Endothelial cell of umbilical vein (primary cell): ENCODE results near the gene TREX2. TPM values are rescaled to one million over a fixed set of nuclear protein-coding genes. Genes with fewer than 3 reads are reported as not detected.

Experiments
- BruUV-seq: library from RNA; stranded (reverse); fragments of 400-500 nt; replicated peaks from 2 replicates; lab custom pipeline; 2021; lab: Mats Ljungman, UMichigan
- CTCF ChIA-PET: fragments of 300-600, 350-600 bp; sonication (Branson Sonifier 250); formaldehyde crosslinking; loops from one replicate; lab custom pipeline; 2021; ENCODE audit warnings: antibody characterized with exemption, inconsistent platforms; lab: Charles Lee
- POLR2A ChIA-PET: fragments of 300-600, 350-600 bp; sonication (Branson Sonifier 250); formaldehyde crosslinking; loops from one replicate; lab custom pipeline; 2021; ENCODE audit warnings: antibody characterized with exemption, inconsistent platforms; lab: Charles Lee
- DNase-seq: peaks from one replicate; pipeline ENCODE4 v3.0.0-alpha.2; 2011; ENCODE audit warnings: low read depth, low spot score
- FAIRE-seq: peaks from 2 replicates; lab custom pipeline; 2011; peaks lifted over from hg19 to GRCh38; lab: Jason Lieb, UNC
- H2AFZ ChIP-seq: 2 replicates; pipeline ENCODE4 v1.6.0; 2012; ENCODE audit warnings: low read depth, low read length, control low read depth, inconsistent platforms
- H3K27ac ChIP-seq: 2 replicates; pipeline ENCODE4 v1.5.1; 2011; ENCODE audit warnings: low read depth, mild to moderate bottlenecking, control low read depth, low read length, moderate library complexity; ENCODE audit not compliant: insufficient read depth
- H3K27me3 ChIP-seq, 2 experiments: 2 replicates each; pipeline versions ENCODE4 v1.6.0 to v1.6.1; 2011; ENCODE audit warnings: low read length in 2 of 2, mixed read lengths in 1 of 2; ENCODE audit not compliant: control insufficient read depth in 2 of 2, insufficient read depth in 2 of 2
- H3K36me3 ChIP-seq, 2 experiments: 2 replicates in 1 of 2; 3 replicates in 1 of 2; pipeline ENCODE4 v1.5.1; 2011; ENCODE audit warnings: low read length in 2 of 2, mild to moderate bottlenecking in 1 of 2, moderate library complexity in 1 of 2; ENCODE audit not compliant: control insufficient read depth in 2 of 2, insufficient read depth in 2 of 2; ENCODE audit errors: extremely low read depth in 1 of 2
- H3K4me1 ChIP-seq: 3 replicates; pipeline ENCODE4 v1.5.1; 2011; ENCODE audit warnings: mild to moderate bottlenecking, low read length; ENCODE audit not compliant: control insufficient read depth, insufficient read depth; ENCODE audit errors: extremely low read depth
- H3K4me2 ChIP-seq: 2 replicates; pipeline ENCODE4 v1.6.1; 2011; ENCODE audit warnings: low read length, control low read depth, mixed read lengths; ENCODE audit not compliant: insufficient read depth
- H3K4me3 ChIP-seq, 3 experiments: fragments of 200-600 bp in 1 of 3; sonication (generic), shearing (Covaris generic) in 1 of 3; replicated peaks in 1 of 3; 2 replicates each; pipeline ENCODE4 v1.5.1; 2011 to 2016; ENCODE audit warnings: control low read depth in 3 of 3, low read length in 3 of 3, mild to moderate bottlenecking in 2 of 3, inconsistent platforms in 1 of 3, low read depth in 1 of 3, moderate library complexity in 1 of 3; ENCODE audit not compliant: insufficient read depth in 1 of 3
- H3K79me2 ChIP-seq: 2 replicates; pipeline ENCODE4 v1.6.0; 2012; ENCODE audit warnings: low read length, inconsistent platforms; ENCODE audit not compliant: control insufficient read depth, insufficient read depth
- H3K9ac ChIP-seq: replicated peaks from 2 replicates; pipeline ENCODE3; 2011; ENCODE audit warnings: low read length, control low read depth; ENCODE audit not compliant: insufficient read depth; ENCODE audit errors: extremely low read depth
- H3K9me1 ChIP-seq: replicated peaks from 3 replicates; pipeline ENCODE4 v1.6.0; 2011; ENCODE audit warnings: mild to moderate bottlenecking, low read length; ENCODE audit not compliant: control insufficient read depth, insufficient read depth; ENCODE audit errors: extremely low read depth
- H3K9me3 ChIP-seq: replicated peaks from 2 replicates; pipeline ENCODE4 v1.5.1; 2012; ENCODE audit warnings: low read length, inconsistent platforms; ENCODE audit not compliant: control insufficient read depth, insufficient read depth
- H4K20me1 ChIP-seq: replicated peaks from 2 replicates; pipeline ENCODE3; 2011; ENCODE audit warnings: mild to moderate bottlenecking, low read length; ENCODE audit not compliant: control insufficient read depth, insufficient read depth; ENCODE audit errors: extremely low read depth
- CTCF ChIP-seq, 2 donors: IDR thresholded peaks; 1 replicate in 1 of 2; 2 replicates in 1 of 2; pipeline ENCODE4 v1.5.1; 2011; ENCODE audit warnings: low read length in 2 of 2, mild to moderate bottlenecking in 2 of 2, moderate library complexity in 2 of 2, control low read depth in 1 of 2, inconsistent platforms in 1 of 2, low read depth in 1 of 2; ENCODE audit not compliant: insufficient read depth in 1 of 2; ENCODE audit errors: extremely low read depth in 1 of 2
- EZH2 ChIP-seq: IDR thresholded peaks from 2 replicates; pipeline ENCODE4 v1.6.1; 2012; ENCODE audit warnings: borderline replicate concordance, low read depth, mild to moderate bottlenecking, moderate library complexity, low read length, inconsistent platforms; ENCODE audit not compliant: severe bottlenecking
- FOS ChIP-seq: IDR thresholded peaks from 2 replicates; pipeline ENCODE4 v1.6.1; 2011; ENCODE audit warnings: mild to moderate bottlenecking, low read length, moderate library complexity, borderline replicate concordance; ENCODE audit not compliant: insufficient read depth
- GATA2 ChIP-seq: IDR thresholded peaks from 2 replicates; pipeline ENCODE4 v1.7.0; 2011; ENCODE audit warnings: low read depth, mild to moderate bottlenecking, moderate library complexity, mixed read lengths, low read length; ENCODE audit not compliant: insufficient read length, insufficient read depth
- JUN ChIP-seq: IDR thresholded peaks from 2 replicates; pipeline ENCODE4 v1.6.1; 2011; ENCODE audit warnings: borderline replicate concordance, low read depth; ENCODE audit not compliant: insufficient read length, insufficient read depth
- MAX ChIP-seq: IDR thresholded peaks from 2 replicates; pipeline ENCODE4 v1.6.1; 2011; ENCODE audit not compliant: insufficient read depth, insufficient read length
- MYC ChIP-seq: IDR thresholded peaks from one replicate; pipeline ENCODE4 v1.6.1; 2011; ENCODE audit warnings: mild to moderate bottlenecking, low read depth, low read length
- POLR2A ChIP-seq: IDR thresholded peaks from 2 replicates; pipeline ENCODE4 v1.6.1; 2012; ENCODE audit warnings: low read depth, mild to moderate bottlenecking, control low read depth, low read length
- POLR2AphosphoS5 ChIP-seq: IDR thresholded peaks from 2 replicates; pipeline ENCODE4 v1.6.1; 2012; ENCODE audit warnings: low read depth, mild to moderate bottlenecking, control low read depth, low read length, moderate library complexity; ENCODE audit not compliant: insufficient read depth
- dilution Hi-C: fragments of 300-500 bp; cut with MboI; formaldehyde crosslinking; loops from one replicate; pipeline ENCODE4 v1.15.0; 2019; ENCODE audit warnings: low sequenced_read_pairs; ENCODE audit not compliant: extremely low pct_ligation_motif_present
- intact Hi-C: fragments of 100-400 bp; cut with micrococcal nuclease; formaldehyde crosslinking; loops from one replicate; pipeline ENCODE4 v1.10.0; 2022
- polyA plus RNA-seq, 4 experiments: library from polyadenylated mRNA; depleted of rRNA in 3 of 4; stranded (reverse) in 3 of 4; unstranded in 1 of 4; fragments of >200 nt; gene quantifications; 2 replicates each; pipeline versions ENCODE4 v1.2.1 to v1.2.3, GENCODE V29; 2011 to 2012; ENCODE audit warnings: missing spikeins in 1 of 4
- total RNA-seq: library from RNA; stranded (reverse); gene quantifications from 2 replicates; pipeline ENCODE4 v1.2.3, GENCODE V29; 2021

TREX2 gene
- total and polyA plus RNA-seq, 2 donors (not counting 3 experiments of a cell fraction or from before 2014, with no cell fraction given), result 0.82 to 0.99 TPM

- Histone ChIP-seq H3K27me3 (no peaks in the 10 kb centered on the region), H3K9me3 (no peaks in the 10 kb centered on the region), H3K36me3 (peaks cover 0 to 3% of the 10 kb centered on the region in 2 experiments), H3K9me1 (no peaks in the 10 kb centered on the region), H3K27ac (no peak overlapping the region), H3K4me3 (no peak overlapping the region), H3K79me2 (peaks cover 4% of the 10 kb centered on the region), H2AFZ (no peak overlapping the region), H4K20me1 (no peaks in the 10 kb centered on the region), H3K4me2 (no peak overlapping the region), H3K4me1 (peaks cover 4% of the 10 kb centered on the region), H3K9ac (no peak overlapping the region)
- dilution Hi-C loops, result no loop called here
- CTCF ChIA-PET, result no interaction called here
- FAIRE-seq (no peak), DNase-seq (no peak)
- BruUV-seq, result no TSS peak
- TF ChIP-seq EZH2 (no peak), MAX (no peak), FOS (no peak), CTCF (IDR thresholded peaks at IDR 0.05; ENCODE audit: extremely low read depth in 1 of 2, insufficient read depth in 1 of 2, low read depth in 1 of 2, low read length in 2 of 2) (no peak)
- intact Hi-C loops, result no loop called here
- POLR2A ChIA-PET, result no interaction called here
These were observed 20.0 kb upstream of the TREX2 start for GRCh38 chrX:153465691-153466380.

- Histone ChIP-seq H3K9ac (no peak overlapping the region), H3K79me2 (no peaks in the 10 kb centered on the region), H2AFZ (no peak overlapping the region), H3K4me2 (no peak overlapping the region), H3K4me1 (peaks cover 5% of the 10 kb centered on the region), H3K27me3 (no peaks in the 10 kb centered on the region), H3K4me3 (no peak overlapping the region), H3K9me1 (no peaks in the 10 kb centered on the region), H3K36me3 (peaks cover 0 to 3% of the 10 kb centered on the region in 2 experiments), H4K20me1 (no peaks in the 10 kb centered on the region), H3K9me3 (no peaks in the 10 kb centered on the region), H3K27ac (no peak overlapping the region)
- dilution Hi-C loops, result no loop called here
- POLR2A ChIA-PET, result no interaction called here
- CTCF ChIA-PET, result no interaction called here
- intact Hi-C loops, result no loop called here
- FAIRE-seq (peak; percentile 37), DNase-seq (no peak)
- no TSS peak for BruUV-seq
- no peak for TF ChIP-seq CTCF (IDR thresholded peaks at IDR 0.05; ENCODE audit: extremely low read depth in 1 of 2, insufficient read depth in 1 of 2, low read depth in 1 of 2, low read length in 2 of 2)
- TF ChIP-seq POLR2A, result no peak
- TF ChIP-seq JUN, result no peak
- TF ChIP-seq FOS, result no peak
- TF ChIP-seq MAX, result no peak
- no peak for TF ChIP-seq POLR2AphosphoS5
- TF ChIP-seq MYC, result no peak
- TF ChIP-seq EZH2, result no peak
- no peak for TF ChIP-seq GATA2
These were observed 18.3 kb upstream of the TREX2 start for GRCh38 chrX:153464116-153464515.
